Measurements from ENCODE around the gene GP9. TPM values are rescaled to one million over a fixed set of nuclear protein-coding genes. Genes with fewer than 3 reads are reported as not detected.

The GP9 gene
- total RNA-seq, 1 experiment from 2014 or later, result not detected

GRCh38 chr3:129028866-129029265, 31.7 kb upstream of the GP9 start:
- H3K4ac ChIP-seq (ENCODE audit: low read depth, low read length), result no peak overlapping the region
- no peaks in the 10 kb centered on the region for H4K20me1 ChIP-seq (ENCODE audit: control insufficient read depth, insufficient read depth, insufficient read length)
- H4K5ac ChIP-seq (ENCODE audit: insufficient read length, low read depth, low read length), result no peak overlapping the region
- H2BK15ac ChIP-seq (ENCODE audit: low read depth, low read length), result no peak overlapping the region
- H3K18ac ChIP-seq (ENCODE audit: insufficient read length, low read depth, low read length), result no peak overlapping the region
- no peak overlapping the region for H2BK12ac ChIP-seq (ENCODE audit: insufficient read length, low read depth, low read length)
- H2AK5ac ChIP-seq (ENCODE audit: insufficient read length, low read length), result no peak overlapping the region
- Mint-ChIP-seq H3K9me3 (peaks cover 0 to 3% of the 10 kb centered on the region in 2 experiments; a peak in 2 of 5 replicates), H3K4me1 (peaks cover 2 to 5% of the 10 kb centered on the region in 2 experiments; a peak in 3 of 4 replicates), H3K27me3 (ENCODE audit: low read depth) (peaks cover 63% of the 10 kb centered on the region), H3K27ac (no peak overlapping the region; a peak in 1 of 7 replicates), H3K36me3 (ENCODE audit: insufficient read depth in 1 of 3, low read depth in 3 of 3) (peaks cover 0 to 3% (median 0%) of the 10 kb centered on the region in 3 experiments; a peak in 1 of 7 replicates), H3K4me3 (no peak overlapping the region)
- H2BK5ac ChIP-seq (ENCODE audit: insufficient read length, low read length), result no peak overlapping the region
- H4K91ac ChIP-seq (ENCODE audit: insufficient read length, low read depth, low read length), result no peak overlapping the region
- H3K27me3 ChIP-seq (ENCODE audit: insufficient read depth, low read length), result peaks cover 3% of the 10 kb centered on the region; the same call in 1 of the 2 replicates
- DNase-seq, result no peak
- no peak overlapping the region for H4K8ac ChIP-seq (replicated peaks; ENCODE audit: insufficient read length, low read depth, low read length)
- H3K9me3 ChIP-seq (ENCODE audit: control insufficient read depth, low read depth, low read length), result no peaks in the 10 kb centered on the region
- no peak overlapping the region for H3K14ac ChIP-seq (ENCODE audit: insufficient read depth, low read length)
- no peak overlapping the region for H3K4me2 ChIP-seq (ENCODE audit: insufficient read depth, insufficient read length, low read length)
- no peak overlapping the region for H3K27ac ChIP-seq (ENCODE audit: insufficient read length, low read depth, low read length)
- no peaks in the 10 kb centered on the region for H3K79me1 ChIP-seq (ENCODE audit: insufficient read depth, low read depth, low read length, poor library complexity, severe bottlenecking)
- no peak overlapping the region for H2BK120ac ChIP-seq (ENCODE audit: low read depth, low read length, poor library complexity, severe bottlenecking)
- no peak overlapping the region for H2BK20ac ChIP-seq (ENCODE audit: low read depth, low read length, poor library complexity, severe bottlenecking)
- H3K79me2 ChIP-seq (ENCODE audit: insufficient read depth, low read length), result no peaks in the 10 kb centered on the region
- no peak overlapping the region for H3K9ac ChIP-seq (ENCODE audit: extremely low read depth, insufficient read length, low read length)
- H3T11ph ChIP-seq (ENCODE audit: low read length), result no peak overlapping the region
- H3K23ac ChIP-seq (ENCODE audit: insufficient read length, low read depth, low read length), result no peak overlapping the region
- whole genome bisulfite sequencing (ENCODE audit: extremely low coverage, insufficient read length, low lambda C conversion rate), result no CpG with 5 or more reads among the region's 13 CpGs
- H3K4me1 ChIP-seq (ENCODE audit: insufficient read depth, low read length), result no peaks in the 10 kb centered on the region
- H3K23me2 ChIP-seq (ENCODE audit: insufficient read length, low read depth, low read length, poor library complexity, severe bottlenecking), result no peaks in the 10 kb centered on the region
- no peak overlapping the region for H2AFZ ChIP-seq (ENCODE audit: low read length)
- H3K56ac ChIP-seq (ENCODE audit: insufficient read length, low read depth, low read length), result no peak overlapping the region
- TF ChIP-seq, protein P1, sequence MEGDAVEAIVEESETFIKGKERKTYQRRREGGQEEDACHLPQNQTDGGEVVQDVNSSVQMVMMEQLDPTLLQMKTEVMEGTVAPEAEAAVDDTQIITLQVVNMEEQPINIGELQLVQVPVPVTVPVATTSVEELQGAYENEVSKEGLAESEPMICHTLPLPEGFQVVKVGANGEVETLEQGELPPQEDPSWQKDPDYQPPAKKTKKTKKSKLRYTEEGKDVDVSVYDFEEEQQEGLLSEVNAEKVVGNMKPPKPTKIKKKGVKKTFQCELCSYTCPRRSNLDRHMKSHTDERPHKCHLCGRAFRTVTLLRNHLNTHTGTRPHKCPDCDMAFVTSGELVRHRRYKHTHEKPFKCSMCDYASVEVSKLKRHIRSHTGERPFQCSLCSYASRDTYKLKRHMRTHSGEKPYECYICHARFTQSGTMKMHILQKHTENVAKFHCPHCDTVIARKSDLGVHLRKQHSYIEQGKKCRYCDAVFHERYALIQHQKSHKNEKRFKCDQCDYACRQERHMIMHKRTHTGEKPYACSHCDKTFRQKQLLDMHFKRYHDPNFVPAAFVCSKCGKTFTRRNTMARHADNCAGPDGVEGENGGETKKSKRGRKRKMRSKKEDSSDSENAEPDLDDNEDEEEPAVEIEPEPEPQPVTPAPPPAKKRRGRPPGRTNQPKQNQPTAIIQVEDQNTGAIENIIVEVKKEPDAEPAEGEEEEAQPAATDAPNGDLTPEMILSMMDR (conservative IDR thresholded peaks at IDR 0.05), result no peak

Data from H9 (cell line).